ENCODE data around the gene PRR19. TPM values are rescaled to one million over a fixed set of nuclear protein-coding genes. Genes with fewer than 3 reads are reported as not detected.
"Not testable (repeated sequence)": the region's sequence is repeated elsewhere in the genome, so short reads cannot be mapped to it uniquely, and the experiment has no call there.

Gene PRR19
- total and polyA plus RNA-seq, 4 donors, result 0.23 to 1.0 (median 0.77) TPM

DNA sequence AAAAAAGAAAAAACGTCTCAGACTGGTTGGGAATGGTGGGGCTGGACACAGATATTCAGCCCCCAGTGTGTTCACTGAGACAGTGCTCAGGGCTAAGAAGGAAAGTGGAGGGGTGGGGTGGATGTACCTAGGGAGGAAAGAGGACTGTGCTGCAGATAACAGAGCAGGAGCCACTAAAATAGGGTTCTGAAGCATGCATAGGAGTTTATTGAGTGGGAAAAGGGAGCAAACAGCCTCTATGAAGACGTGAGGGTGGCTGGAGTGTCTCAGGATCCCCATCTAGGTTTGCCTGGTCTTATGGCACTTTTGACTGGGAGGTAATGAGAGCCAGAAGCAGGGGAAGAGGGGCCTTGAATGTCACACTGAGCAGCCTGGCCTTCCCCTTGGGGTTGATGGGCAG is 26.9 kb downstream of the PRR19 start:
- 86 to 89% methylated on average over 2 of the region's 2 CpGs for WGBS, 2 donors
- TF ChIP-seq, protein P1, sequence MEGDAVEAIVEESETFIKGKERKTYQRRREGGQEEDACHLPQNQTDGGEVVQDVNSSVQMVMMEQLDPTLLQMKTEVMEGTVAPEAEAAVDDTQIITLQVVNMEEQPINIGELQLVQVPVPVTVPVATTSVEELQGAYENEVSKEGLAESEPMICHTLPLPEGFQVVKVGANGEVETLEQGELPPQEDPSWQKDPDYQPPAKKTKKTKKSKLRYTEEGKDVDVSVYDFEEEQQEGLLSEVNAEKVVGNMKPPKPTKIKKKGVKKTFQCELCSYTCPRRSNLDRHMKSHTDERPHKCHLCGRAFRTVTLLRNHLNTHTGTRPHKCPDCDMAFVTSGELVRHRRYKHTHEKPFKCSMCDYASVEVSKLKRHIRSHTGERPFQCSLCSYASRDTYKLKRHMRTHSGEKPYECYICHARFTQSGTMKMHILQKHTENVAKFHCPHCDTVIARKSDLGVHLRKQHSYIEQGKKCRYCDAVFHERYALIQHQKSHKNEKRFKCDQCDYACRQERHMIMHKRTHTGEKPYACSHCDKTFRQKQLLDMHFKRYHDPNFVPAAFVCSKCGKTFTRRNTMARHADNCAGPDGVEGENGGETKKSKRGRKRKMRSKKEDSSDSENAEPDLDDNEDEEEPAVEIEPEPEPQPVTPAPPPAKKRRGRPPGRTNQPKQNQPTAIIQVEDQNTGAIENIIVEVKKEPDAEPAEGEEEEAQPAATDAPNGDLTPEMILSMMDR (IDR thresholded peaks at IDR 0.05; ENCODE audit: control extremely low read depth, extremely low read depth), result no peak
- H3K9me3 ChIP-seq (ENCODE audit: control insufficient read depth in 4 of 4, insufficient read depth in 3 of 4, low read length in 3 of 4), result no peaks in the 10 kb centered on the region
- H3K4me1 ChIP-seq (ENCODE audit: control insufficient read depth in 5 of 5, insufficient read depth in 5 of 5, low read length in 5 of 5), result peaks cover 0 to 21% (median 15%) of the 10 kb centered on the region in 5 donors
- DNase-seq, result no peak
- ATAC-seq (ENCODE audit: insufficient read depth, low FRiP score), result no peak
- peaks cover 0 to 3% (median under 1%) of the 10 kb centered on the region in 4 donors for H3K36me3 ChIP-seq (ENCODE audit: control insufficient read depth in 4 of 4, insufficient read depth in 4 of 4, low read length in 4 of 4)
- peaks cover 0 to 7% (median 5%) of the 10 kb centered on the region in 3 donors for H3K27me3 ChIP-seq (ENCODE audit: control insufficient read depth in 3 of 3, insufficient read depth in 3 of 3, low read length in 2 of 3)
- no peak overlapping the region for H3K4me3 ChIP-seq
- no peak overlapping the region for H3K9ac ChIP-seq (ENCODE audit: insufficient read depth in 1 of 2, low read length in 2 of 2)
- no peak overlapping the region for H3K27ac ChIP-seq (ENCODE audit: low read depth in 1 of 2, low read length in 1 of 2)

DNA sequence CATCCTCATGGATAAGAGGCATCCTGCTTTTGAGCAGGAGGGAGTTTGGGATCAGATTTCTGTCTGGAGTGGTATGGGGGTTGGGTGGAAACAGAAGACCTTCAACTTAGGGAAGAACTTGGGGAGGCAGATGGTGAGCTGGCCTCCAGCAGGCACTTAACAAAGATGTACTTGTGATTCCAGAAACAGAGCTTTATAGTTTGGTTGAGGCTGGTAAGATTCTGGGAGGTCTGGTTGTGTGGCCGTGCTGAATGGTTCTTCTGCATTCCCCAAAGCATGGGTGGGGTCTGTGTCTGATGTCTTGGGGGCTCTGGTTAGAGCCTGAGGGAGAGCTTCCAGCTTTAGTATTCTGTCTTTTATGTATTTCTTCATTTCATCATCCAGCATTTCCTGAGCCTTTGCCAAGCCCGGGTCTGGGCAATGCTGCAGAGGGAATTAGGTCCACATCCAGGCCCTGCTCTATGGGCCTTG is 28.3 kb downstream of the PRR19 start:
- TF ChIP-seq, protein P1 (IDR thresholded peaks at IDR 0.05; ENCODE audit: control extremely low read depth, extremely low read depth), result no peak
- 49 to 54% methylated on average over 2 of the region's 2 CpGs for WGBS, 2 donors
- Histone ChIP-seq H3K4me3 (no peak overlapping the region), H3K9ac (ENCODE audit: insufficient read depth in 1 of 2, low read length in 2 of 2) (no peak overlapping the region), H3K9me3 (ENCODE audit: control insufficient read depth in 4 of 4, insufficient read depth in 3 of 4, low read length in 3 of 4) (no peaks in the 10 kb centered on the region), H3K27me3 (ENCODE audit: control insufficient read depth in 3 of 3, insufficient read depth in 3 of 3, low read length in 2 of 3) (no peaks in the 10 kb centered on the region), H3K36me3 (ENCODE audit: control insufficient read depth in 4 of 4, insufficient read depth in 4 of 4, low read length in 4 of 4) (peaks cover 0 to 8% (median 3%) of the 10 kb centered on the region in 4 donors), H3K27ac (ENCODE audit: low read depth in 1 of 2, low read length in 1 of 2) (no peak overlapping the region), H3K4me1 (ENCODE audit: control insufficient read depth in 5 of 5, insufficient read depth in 5 of 5, low read length in 5 of 5) (peaks cover 0 to 16% (median 12%) of the 10 kb centered on the region in 5 donors)
- DNase-seq (peak in 2 of 3 donors; percentile 46 to 53), ATAC-seq (ENCODE audit: insufficient read depth, low FRiP score) (no peak)

DNA sequence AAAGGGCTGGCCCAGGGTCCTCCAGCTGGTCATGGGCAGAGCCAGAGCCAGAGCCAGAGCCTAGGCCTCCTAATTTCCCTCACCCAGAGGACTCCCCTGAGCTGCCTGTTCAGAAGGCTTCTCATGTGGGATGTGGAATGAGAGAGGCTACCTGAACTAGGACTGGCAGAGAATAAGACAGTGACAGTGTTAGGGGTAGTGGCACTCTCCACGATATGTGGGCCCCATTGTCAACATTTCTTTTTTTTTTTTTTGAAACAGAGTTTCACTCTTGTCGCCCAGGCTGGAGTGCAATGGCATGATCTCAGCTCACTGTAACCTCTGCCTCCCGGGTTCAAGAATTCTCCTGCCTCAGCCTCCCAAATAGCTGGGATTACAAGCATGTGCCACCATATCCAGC is 29.4 kb downstream of the PRR19 start:
- H3K4me3 ChIP-seq; H3K27ac ChIP-seq (ENCODE audit: low read depth in 1 of 2, low read length in 1 of 2); H3K9ac ChIP-seq (ENCODE audit: insufficient read depth in 1 of 2, low read length in 2 of 2); ATAC-seq (ENCODE audit: insufficient read depth, low FRiP score); DNase-seq; H3K9me3 ChIP-seq (ENCODE audit: control insufficient read depth in 4 of 4, insufficient read depth in 3 of 4, low read length in 3 of 4); H3K27me3 ChIP-seq (ENCODE audit: control insufficient read depth in 3 of 3, insufficient read depth in 3 of 3, low read length in 2 of 3): not testable (repeated sequence)
- Histone ChIP-seq H3K36me3 (ENCODE audit: control insufficient read depth in 4 of 4, insufficient read depth in 4 of 4, low read length in 4 of 4) (peaks cover 0 to 12% (median 5%) of the 10 kb centered on the region in 4 donors), H3K4me1 (ENCODE audit: control insufficient read depth in 5 of 5, insufficient read depth in 5 of 5, low read length in 5 of 5) (peaks cover 0 to 13% (median 11%) of the 10 kb centered on the region in 5 donors)
- 91 to 93% methylated on average over 3 of the region's 3 CpGs for WGBS, 2 donors

DNA sequence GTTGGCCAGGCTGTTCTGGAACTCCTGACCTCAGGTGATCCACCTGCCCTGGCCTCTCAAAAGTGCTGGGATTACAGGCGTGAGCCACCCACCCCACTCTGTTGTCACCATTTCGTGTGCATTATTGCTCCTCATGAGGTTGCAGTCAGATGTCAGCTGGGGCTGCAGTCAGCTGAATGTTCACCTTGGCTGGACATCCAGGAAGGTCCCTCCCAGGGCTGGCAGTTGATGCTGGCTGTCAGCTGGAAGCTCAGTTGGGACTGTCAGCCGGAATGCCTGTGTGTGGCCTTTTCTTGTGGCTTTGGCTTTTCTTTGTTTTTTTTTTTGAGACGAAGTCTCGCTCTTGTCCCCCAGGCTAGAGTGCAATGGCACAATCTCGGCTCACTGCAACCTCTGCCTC is 30.1 kb downstream of the PRR19 start:
- ATAC-seq (ENCODE audit: insufficient read depth, low FRiP score), result no peak
- WGBS, 2 donors, result 96 to 100% methylated on average over 6 of the region's 6 CpGs
- Histone ChIP-seq H3K9ac (ENCODE audit: insufficient read depth in 1 of 2, low read length in 2 of 2) (no peak overlapping the region), H3K36me3 (ENCODE audit: control insufficient read depth in 4 of 4, insufficient read depth in 4 of 4, low read length in 4 of 4) (peaks cover 0 to 18% (median 6%) of the 10 kb centered on the region in 4 donors), H3K4me1 (ENCODE audit: control insufficient read depth in 5 of 5, insufficient read depth in 5 of 5, low read length in 5 of 5) (peaks cover 0 to 7% (median 6%) of the 10 kb centered on the region in 5 donors), H3K27ac (ENCODE audit: low read depth in 1 of 2, low read length in 1 of 2) (no peak overlapping the region), H3K9me3 (ENCODE audit: control insufficient read depth in 4 of 4, insufficient read depth in 3 of 4, low read length in 3 of 4) (no peaks in the 10 kb centered on the region), H3K4me3 (no peak overlapping the region), H3K27me3 (ENCODE audit: control insufficient read depth in 3 of 3, insufficient read depth in 3 of 3, low read length in 2 of 3) (no peaks in the 10 kb centered on the region)
- DNase-seq, result no peak
- TF ChIP-seq, protein P1 (IDR thresholded peaks at IDR 0.05; ENCODE audit: control extremely low read depth, extremely low read depth), result no peak
